Activated B cell treated with CpG ODN at 0.5 μM for 24 hours (primary cell): Measurements from ENCODE around the gene FLYWCH1. TPM values are rescaled to one million over a fixed set of nuclear protein-coding genes. Genes with fewer than 3 reads are reported as not detected.

Experiments used
- ATAC-seq: fragments of 200-7000 bp; cut with Tn5 transposase; one replicate; pipeline ENCODE4 v1.10.0; 2021; ENCODE audit warnings: low read depth, mild to moderate bottlenecking, moderate library complexity
- CTCF ChIA-PET: fragments of 350-600 bp; sonication (Branson Sonifier 250); formaldehyde crosslinking; loops from one replicate; lab custom pipeline; 2021; ENCODE audit warnings: antibody characterized with exemption; lab: Charles Lee
- POLR2A ChIA-PET: fragments of 350-600 bp; sonication (Branson Sonifier 250); formaldehyde crosslinking; loops from one replicate; lab custom pipeline; 2021; ENCODE audit warnings: antibody characterized with exemption; lab: Charles Lee
- DNase-seq: peaks from one replicate; pipeline ENCODE4 v3.0.0; 2022
- H3K27ac Mint-ChIP-seq: one replicate; pipeline ENCODE4 v1.8.0; 2020; ENCODE audit warnings: mixed read lengths
- H3K27me3 Mint-ChIP-seq: one replicate; pipeline ENCODE4 v1.8.0; 2021; ENCODE audit warnings: mixed read lengths
- H3K36me3 Mint-ChIP-seq: one replicate; pipeline ENCODE4 v1.8.0; 2021; ENCODE audit warnings: low read depth, mixed read lengths
- H3K4me1 Mint-ChIP-seq: one replicate; pipeline ENCODE4 v1.8.0; 2021; ENCODE audit warnings: mixed read lengths
- H3K4me3 Mint-ChIP-seq: one replicate; pipeline ENCODE4 v1.8.0; 2020; ENCODE audit warnings: mild to moderate bottlenecking, mixed read lengths
- H3K9me3 Mint-ChIP-seq: one replicate; pipeline ENCODE4 v1.8.0; 2020; ENCODE audit warnings: mixed read lengths
- CTCF ChIP-seq: fragments of 200-600 bp; IDR thresholded peaks from one replicate; pipeline ENCODE4 v1.8.0; 2022; ENCODE audit warnings: antibody characterized with exemption, mild to moderate bottlenecking
- intact Hi-C: fragments of 100-400 bp; cut with micrococcal nuclease; formaldehyde crosslinking; loops from one replicate; pipeline ENCODE4 v1.15.1; 2024
- total RNA-seq: library from RNA; stranded (reverse); gene quantifications from 2 replicates; pipeline ENCODE4 v1.2.3, GENCODE V29; 2022

Gene FLYWCH1
- total RNA-seq, 1 donor from 2014 or later, result 59.9 TPM

DNA sequence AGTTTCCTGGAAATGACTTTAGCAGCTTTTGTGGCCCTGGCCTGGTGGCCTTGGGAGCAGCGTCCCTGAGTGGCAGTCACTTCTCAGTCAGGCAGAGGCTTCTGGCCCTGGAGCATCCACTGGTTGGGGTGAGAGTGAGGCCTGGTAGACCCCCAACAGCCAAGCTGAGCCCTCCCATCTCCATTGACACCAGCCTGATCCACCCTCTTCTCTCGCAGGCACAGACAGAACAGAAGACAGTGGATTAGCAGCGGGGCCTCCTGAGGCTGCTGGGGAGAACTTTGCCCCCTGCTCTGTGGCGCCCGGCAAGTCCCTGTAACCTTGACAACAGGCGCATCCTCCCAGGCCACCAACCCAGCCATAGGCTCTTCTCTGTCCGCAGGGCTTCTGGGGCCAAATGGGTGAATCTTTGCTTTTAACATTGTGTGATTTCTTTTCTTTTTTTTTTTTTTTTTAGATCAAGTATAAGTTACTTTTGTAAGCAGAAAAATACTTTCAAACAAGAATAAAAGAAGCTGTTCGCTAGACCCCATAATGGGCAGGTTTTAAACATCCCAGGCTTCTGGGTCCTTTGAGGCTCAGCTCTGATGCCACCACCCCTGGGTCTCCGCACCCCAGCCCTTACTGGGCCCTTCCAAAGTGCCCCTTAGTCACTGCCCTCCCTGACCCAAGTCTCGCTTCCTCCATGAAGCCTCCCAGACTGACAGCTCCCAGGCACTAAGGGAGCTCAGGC lies 12.7 kb upstream of the FLYWCH1 start:
- Mint-ChIP-seq H3K27me3 (no peaks in the 10 kb centered on the region), H3K27ac (no peak overlapping the region), H3K9me3 (no peaks in the 10 kb centered on the region), H3K4me1 (peaks cover 20% of the 10 kb centered on the region), H3K4me3 (no peak overlapping the region), H3K36me3 (no peaks in the 10 kb centered on the region)
- TF ChIP-seq CTCF, result no peak
- intact Hi-C loops, result no loop called here
- DNase-seq (no peak), ATAC-seq (no peak)
- ChIA-PET CTCF (interaction anchor here (1.1 kb wide), 1 partner anchor 12 kb away, joined by 3 read pairs; no protein-coding TSS in a partner anchor), POLR2A (interaction anchor here (1.4 kb wide), 1 partner anchor 16 kb away, joined by 7 read pairs; the partner anchor contains the start of gene FLYWCH2)

DNA sequence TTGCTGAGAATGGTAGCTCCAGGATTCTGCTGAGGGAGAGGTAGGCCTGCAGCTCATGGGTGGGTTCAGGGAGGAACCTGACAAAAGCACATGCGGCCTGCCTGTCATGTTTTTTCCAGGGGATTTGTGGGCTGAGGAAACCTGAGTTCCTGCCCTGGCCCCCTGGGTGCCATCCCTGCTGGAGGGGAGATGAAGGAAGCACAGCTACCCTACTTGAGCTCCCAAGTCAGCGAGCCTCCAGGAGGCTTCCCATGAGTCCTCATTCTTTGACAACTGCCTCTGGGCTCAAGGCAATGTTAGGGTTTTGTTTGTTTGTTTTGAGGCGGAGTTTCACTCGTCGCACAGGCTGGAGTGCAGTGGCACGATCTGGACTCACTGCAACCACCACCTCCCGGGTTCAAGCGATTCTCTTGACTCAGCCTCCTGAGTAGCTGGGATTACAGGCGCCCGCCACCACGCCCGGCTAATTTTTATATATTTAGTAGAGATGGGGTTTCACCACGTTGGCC lies 12.1 kb upstream of the FLYWCH1 start:
- intact Hi-C loops, result loop anchor here (10.0 kb wide), 1 partner anchor 365 kb away; the partner anchor contains the start of genes CEMP1 and PDPK1
- Mint-ChIP-seq H3K9me3 (no peaks in the 10 kb centered on the region), H3K27me3 (no peaks in the 10 kb centered on the region), H3K27ac (no peak overlapping the region), H3K4me1 (peaks cover 22% of the 10 kb centered on the region), H3K36me3 (peaks cover 1% of the 10 kb centered on the region), H3K4me3 (no peak overlapping the region)
- no peak for TF ChIP-seq CTCF
- DNase-seq, result no peak
- no peak for ATAC-seq
- ChIA-PET CTCF (interaction anchor here (1.1 kb wide), 1 partner anchor 13 kb away, joined by 3 read pairs; no protein-coding TSS in a partner anchor), POLR2A (interaction anchor here (1.4 kb wide), 1 partner anchor 17 kb away, joined by 7 read pairs; the partner anchor contains the start of gene FLYWCH2)

GRCh38 chr16:2900526-2901075 lies 11.1 kb upstream of the FLYWCH1 start:
- peaks cover 22% of the 10 kb centered on the region for H3K4me1 Mint-ChIP-seq
- TF ChIP-seq CTCF, result no peak
- peaks cover 2% of the 10 kb centered on the region for H3K36me3 Mint-ChIP-seq
- ChIA-PET CTCF (no interaction called here), POLR2A (no interaction called here)
- no peak for DNase-seq
- no peak for ATAC-seq
- no peaks in the 10 kb centered on the region for H3K27me3 Mint-ChIP-seq
- no peaks in the 10 kb centered on the region for H3K9me3 Mint-ChIP-seq
- intact Hi-C loops, result loop anchor here (10.0 kb wide), 1 partner anchor 366 kb away; the partner anchor contains the start of genes CEMP1 and PDPK1
- no peak overlapping the region for H3K27ac Mint-ChIP-seq
- H3K4me3 Mint-ChIP-seq, result no peak overlapping the region

DNA sequence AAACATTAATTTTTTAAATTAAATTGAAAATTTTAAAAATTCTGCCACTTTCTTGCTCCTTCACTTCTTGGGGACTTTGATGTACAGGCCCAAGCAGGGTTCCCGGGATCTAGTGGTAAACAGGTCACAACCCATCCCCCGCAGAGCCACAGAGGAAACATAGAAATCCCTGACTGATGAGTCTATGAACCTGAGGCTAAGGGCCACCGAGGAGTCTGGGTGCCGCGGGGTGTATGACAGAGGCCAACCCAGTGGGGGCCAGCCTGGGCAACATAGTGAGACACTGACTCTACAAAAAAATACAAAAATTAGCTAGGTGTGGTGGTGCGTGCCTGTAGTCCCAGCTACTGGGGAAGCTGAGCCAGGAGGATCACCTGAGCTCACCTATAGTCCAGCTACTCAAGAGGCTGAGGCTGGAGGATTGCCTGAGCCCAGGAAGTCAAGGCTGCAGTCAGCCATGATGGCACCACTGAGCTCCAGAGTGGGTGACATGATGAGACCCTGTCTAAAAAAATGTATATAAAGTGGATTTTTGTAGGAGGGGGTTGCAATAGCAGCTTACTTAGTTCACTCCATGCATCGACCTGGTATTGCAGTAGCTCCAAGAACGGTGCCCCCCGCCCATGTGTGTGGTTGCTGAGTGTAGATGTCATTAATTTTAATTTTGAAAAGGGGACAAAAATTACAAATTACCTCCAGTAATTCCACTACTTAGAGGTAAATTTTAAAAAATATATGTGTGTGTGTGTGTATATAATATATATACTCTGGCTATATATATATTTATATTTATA lies 9.2 kb upstream of the FLYWCH1 start:
- Mint-ChIP-seq H3K36me3 (peaks cover 2% of the 10 kb centered on the region), H3K4me1 (peaks cover 30% of the 10 kb centered on the region), H3K4me3 (no peak overlapping the region), H3K27ac (no peak overlapping the region), H3K27me3 (no peaks in the 10 kb centered on the region), H3K9me3 (no peaks in the 10 kb centered on the region)
- ChIA-PET POLR2A (interaction anchor here (0.7 kb wide), 1 partner anchor 20 kb away, joined by 3 read pairs; the partner anchor contains the start of gene FLYWCH2), CTCF (no interaction called here)
- intact Hi-C loops, result loop anchor here (10.0 kb wide), 1 partner anchor 368 kb away; the partner anchor contains the start of genes CEMP1 and PDPK1
- DNase-seq (no peak), ATAC-seq (no peak)
- TF ChIP-seq CTCF, result no peak
